KOPT-K1 (cell line): Measurements from ENCODE around the gene SERPINE2.

Experiments
- H3K27ac ChIP-seq: fragments of 200-600 bp; sonication (generic); 2 replicates; pipeline ENCODE4 v1.5.1; 2016; ENCODE audit warnings: antibody characterized with exemption, mild to moderate bottlenecking, low read depth, low read length; ENCODE audit not compliant: poor library complexity, severe bottlenecking
- H3K36me3 ChIP-seq: fragments of 200-600 bp; sonication (generic); 2 replicates; pipeline ENCODE4 v1.5.1; 2017; ENCODE audit warnings: antibody characterized with exemption, mild to moderate bottlenecking, low read length, moderate library complexity; ENCODE audit not compliant: insufficient read depth
- H3K9me3 ChIP-seq: fragments of 200-600 bp; sonication (generic); 2 replicates; pipeline ENCODE4 v1.5.1; 2017; ENCODE audit warnings: antibody characterized with exemption, low read length, mild to moderate bottlenecking; ENCODE audit not compliant: insufficient read depth, poor library complexity, severe bottlenecking

The SERPINE2 gene

GRCh38 chr2:224032283-224032682 is 6.8 kb downstream of the SERPINE2 start:
- Histone ChIP-seq H3K9me3 (no peaks in the 10 kb centered on the region), H3K36me3 (no peaks in the 10 kb centered on the region), H3K27ac (no peak overlapping the region)

DNA sequence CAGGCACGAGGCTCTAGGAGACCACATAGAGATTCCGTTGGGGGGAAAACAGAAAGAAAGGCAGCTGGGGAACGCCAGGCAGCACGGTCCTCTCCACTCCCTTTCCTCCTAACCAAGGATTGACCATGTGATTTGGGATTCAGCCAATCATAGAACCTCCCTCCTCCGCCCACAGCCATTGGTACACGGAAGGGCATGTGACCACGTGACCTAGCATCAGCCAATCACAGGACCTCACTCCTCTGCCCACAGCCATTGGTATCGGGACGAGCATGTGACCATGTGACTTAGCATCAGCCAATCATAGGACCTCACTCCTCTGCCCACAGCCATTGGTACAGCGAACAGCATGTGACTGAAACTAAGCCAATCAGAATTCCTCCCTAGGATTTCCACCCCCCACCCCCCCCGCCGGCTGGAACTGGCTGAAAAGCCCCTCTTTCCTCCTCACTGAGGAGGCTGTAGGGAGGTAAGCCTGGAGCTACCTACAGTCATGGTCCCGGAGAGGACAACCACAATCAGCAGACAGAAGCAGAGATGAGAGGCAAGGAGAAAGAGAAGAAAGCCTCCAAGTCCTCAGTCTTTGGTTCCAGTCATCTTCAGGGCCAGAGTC is 7.6 kb downstream of the SERPINE2 start:
- Histone ChIP-seq H3K9me3 (no peaks in the 10 kb centered on the region), H3K27ac (no peak overlapping the region), H3K36me3 (no peaks in the 10 kb centered on the region)

DNA sequence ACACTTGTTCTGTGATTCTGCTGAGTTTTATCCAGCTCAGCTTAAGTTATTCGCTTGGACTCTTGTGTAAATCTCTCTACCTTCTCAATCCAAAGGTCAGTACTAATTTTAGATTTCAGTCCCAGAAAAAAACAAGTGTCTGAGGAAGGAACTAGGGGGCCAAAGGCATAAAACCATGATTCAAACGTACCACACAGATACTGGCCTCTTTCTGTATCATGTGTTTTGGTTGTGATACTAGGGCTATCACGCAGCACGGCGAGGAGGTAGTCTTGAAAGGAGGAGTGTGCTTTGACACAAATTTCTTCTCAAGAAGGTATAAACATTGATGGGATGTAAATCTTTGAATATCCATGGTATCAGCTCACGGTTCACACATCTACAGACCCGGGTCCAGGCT is 8.3 kb downstream of the SERPINE2 start:
- Histone ChIP-seq H3K27ac (no peak overlapping the region), H3K9me3 (no peaks in the 10 kb centered on the region), H3K36me3 (no peaks in the 10 kb centered on the region)

- Histone ChIP-seq H3K36me3 (no peaks in the 10 kb centered on the region), H3K9me3 (no peaks in the 10 kb centered on the region), H3K27ac (no peak overlapping the region)
Measured at GRCh38 chr2:224029876-224030275, 9.2 kb downstream of the SERPINE2 start.

DNA sequence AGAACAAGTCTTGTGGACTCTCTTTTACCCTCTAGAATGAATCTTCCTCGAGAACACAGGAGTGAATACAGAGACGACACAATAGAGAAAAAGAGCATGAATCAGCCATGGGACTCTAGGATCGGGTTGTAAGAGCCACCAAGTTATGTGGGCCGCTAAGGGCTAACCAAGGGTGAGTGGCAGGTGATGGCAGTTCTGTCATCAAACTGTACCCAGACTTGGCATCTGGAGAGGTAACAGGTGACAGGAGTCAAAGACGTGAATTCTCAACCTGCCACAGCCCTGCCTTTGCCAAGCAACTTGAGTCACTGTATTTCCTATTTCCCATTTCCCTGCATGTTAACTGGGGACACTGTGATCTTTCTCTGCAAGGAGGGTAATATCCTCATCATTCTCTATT is 11.2 kb downstream of the SERPINE2 start:
- Histone ChIP-seq H3K9me3 (no peaks in the 10 kb centered on the region), H3K36me3 (no peaks in the 10 kb centered on the region), H3K27ac (no peak overlapping the region)

DNA sequence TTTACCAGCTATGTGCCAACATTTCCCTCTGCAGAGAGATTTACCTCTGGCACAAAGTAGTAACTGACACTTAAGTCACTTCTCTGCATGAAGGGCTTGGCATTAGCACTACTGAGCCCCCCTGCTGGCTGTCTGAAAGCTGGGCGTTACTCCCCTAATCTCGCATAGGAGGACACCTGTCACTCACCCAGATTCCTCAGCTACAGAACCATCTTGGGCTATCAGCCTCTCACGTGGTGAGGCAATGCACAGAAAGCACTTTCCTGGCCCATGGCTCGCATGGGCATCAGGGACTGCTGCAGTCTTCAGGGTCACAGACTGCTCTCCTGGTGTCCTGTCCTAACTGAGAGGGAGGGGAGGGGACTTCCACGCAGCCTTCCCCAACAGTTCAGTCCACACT is 12.0 kb downstream of the SERPINE2 start:
- Histone ChIP-seq H3K27ac (no peak overlapping the region), H3K36me3 (no peaks in the 10 kb centered on the region), H3K9me3 (no peaks in the 10 kb centered on the region)

DNA sequence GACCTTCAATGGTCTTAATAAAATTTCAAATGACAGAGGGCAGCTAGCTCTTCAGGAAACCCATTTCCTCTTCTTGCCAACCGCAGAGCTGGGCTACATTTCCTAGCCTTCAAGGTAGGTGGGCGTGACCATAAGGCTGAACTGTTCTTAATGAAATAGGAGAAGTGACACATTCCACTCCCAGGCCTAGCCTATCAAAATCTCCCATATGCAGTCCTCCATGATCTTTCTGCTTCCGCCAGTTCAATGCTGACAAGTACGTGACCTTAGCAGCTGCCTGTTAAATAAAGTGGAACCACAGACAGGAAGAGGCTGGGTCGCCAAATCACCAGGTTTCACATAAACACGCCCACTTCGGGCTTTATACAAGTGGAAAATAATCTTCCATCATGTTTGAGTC is 13.2 kb downstream of the SERPINE2 start:
- no peaks in the 10 kb centered on the region for H3K36me3 ChIP-seq
- H3K27ac ChIP-seq = no peak overlapping the region
- no peaks in the 10 kb centered on the region for H3K9me3 ChIP-seq

DNA sequence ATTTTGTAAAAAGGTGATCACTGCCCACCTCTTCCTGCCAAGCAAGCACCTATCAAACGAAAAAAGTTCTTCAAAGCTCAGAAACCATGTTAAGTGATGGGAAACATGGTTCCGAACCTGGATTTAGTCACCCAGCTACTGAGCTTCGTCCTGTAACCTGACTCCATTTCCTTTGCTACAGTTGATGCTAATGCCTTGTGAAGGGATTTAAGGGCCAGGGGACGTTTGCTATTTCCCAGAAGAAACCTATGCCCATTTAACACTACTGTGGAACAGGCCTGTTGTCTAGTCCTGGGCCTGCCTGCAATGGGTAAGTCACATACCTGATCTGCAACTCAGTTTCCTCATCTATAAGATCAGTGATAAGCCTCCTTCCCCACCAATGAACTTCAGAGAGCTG is 14.8 kb downstream of the SERPINE2 start:
- no peak overlapping the region for H3K27ac ChIP-seq
- no peaks in the 10 kb centered on the region for H3K9me3 ChIP-seq
- no peaks in the 10 kb centered on the region for H3K36me3 ChIP-seq

- no peaks in the 10 kb centered on the region for H3K36me3 ChIP-seq
- H3K27ac ChIP-seq = no peak overlapping the region
- no peaks in the 10 kb centered on the region for H3K9me3 ChIP-seq
Measured at GRCh38 chr2:224023188-224023587, 15.9 kb downstream of the SERPINE2 start.

GRCh38 chr2:224022486-224022885 is 16.6 kb downstream of the SERPINE2 start:
- Histone ChIP-seq H3K9me3 (no peaks in the 10 kb centered on the region), H3K36me3 (no peaks in the 10 kb centered on the region), H3K27ac (no peak overlapping the region)

DNA sequence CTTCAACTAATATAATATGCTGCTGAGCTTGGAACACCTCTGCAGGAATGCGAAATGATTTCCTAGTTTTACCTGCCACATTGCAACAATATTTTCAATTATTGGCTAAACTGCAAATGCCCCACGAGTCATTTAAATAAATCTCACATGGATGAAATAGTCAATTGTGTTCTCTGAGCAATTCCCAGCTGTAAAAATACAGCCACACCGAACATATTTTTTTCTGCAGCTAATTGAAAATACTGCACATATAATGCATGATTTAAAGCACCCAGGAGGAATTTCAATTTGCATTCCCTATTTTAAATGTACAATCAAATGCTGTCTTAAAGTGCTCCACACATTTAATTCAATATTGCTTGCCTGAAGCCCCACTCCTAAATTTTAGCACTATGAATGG is 18.6 kb downstream of the SERPINE2 start:
- no peak overlapping the region for H3K27ac ChIP-seq
- no peaks in the 10 kb centered on the region for H3K9me3 ChIP-seq
- H3K36me3 ChIP-seq = no peaks in the 10 kb centered on the region

DNA sequence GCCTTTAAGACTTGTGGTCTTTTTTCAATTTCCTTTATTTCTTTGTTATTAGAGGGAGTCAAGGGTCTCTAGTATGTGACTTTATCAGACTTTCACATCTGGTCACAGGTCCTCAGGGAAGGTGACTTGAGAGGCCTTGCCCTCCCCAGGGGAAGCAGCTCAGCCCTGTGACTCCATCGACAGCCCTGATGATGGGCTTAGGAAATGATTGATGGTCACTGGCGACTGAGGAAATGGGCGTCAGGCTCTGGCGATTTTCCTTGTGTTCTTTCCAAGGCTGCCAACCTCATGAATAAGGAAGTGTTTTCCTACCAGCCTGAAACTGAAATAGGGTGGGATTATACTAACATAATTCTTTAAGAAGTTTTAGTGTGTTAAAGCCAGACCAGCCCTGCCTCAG is 21.1 kb downstream of the SERPINE2 start:
- no peak overlapping the region for H3K27ac ChIP-seq
- H3K36me3 ChIP-seq = no peaks in the 10 kb centered on the region
- no peaks in the 10 kb centered on the region for H3K9me3 ChIP-seq

DNA sequence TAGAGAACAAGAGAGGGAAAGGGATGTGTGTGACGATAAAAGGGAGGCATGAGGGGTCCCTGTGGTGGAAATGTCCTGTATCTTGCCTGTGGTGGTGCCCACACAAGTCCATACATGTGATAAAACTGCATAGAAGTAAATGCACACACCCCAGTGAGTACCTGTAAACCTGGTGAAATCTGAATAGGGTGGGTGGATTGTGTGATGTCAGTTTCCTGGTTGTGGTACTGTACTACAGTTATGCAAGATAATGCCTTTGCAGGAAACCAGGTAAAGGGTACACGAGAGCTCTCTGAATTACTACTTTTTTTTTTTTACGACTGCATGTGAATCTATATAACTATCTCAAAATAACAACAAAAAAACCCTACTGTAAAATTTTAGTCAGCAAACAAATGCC is 22.1 kb downstream of the SERPINE2 start:
- Histone ChIP-seq H3K27ac (no peak overlapping the region), H3K36me3 (no peaks in the 10 kb centered on the region), H3K9me3 (no peaks in the 10 kb centered on the region)

GRCh38 chr2:224014336-224014735 is 24.8 kb downstream of the SERPINE2 start:
- Histone ChIP-seq H3K9me3 (no peaks in the 10 kb centered on the region), H3K36me3 (no peaks in the 10 kb centered on the region), H3K27ac (no peak overlapping the region)

DNA sequence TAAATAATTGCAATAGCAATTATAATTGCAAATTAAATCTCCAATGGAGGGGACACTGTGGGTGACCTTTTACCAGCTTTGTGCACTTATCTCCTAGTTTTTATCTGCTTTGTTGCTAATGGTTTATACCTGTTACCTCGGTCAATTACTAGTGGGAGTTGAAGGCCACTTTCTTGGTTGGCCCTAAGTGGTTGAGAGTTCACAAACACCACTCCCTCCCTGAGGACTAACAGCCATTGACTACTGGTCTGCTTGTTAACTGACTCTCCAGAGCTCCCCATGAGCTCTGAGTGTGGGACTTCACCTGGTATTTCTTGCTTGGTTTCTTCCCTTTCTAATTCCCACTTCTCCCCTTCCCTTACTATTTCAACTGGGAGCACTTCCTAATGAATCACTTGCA is 27.2 kb downstream of the SERPINE2 start:
- no peaks in the 10 kb centered on the region for H3K36me3 ChIP-seq
- H3K27ac ChIP-seq = no peak overlapping the region
- H3K9me3 ChIP-seq = no peaks in the 10 kb centered on the region

DNA sequence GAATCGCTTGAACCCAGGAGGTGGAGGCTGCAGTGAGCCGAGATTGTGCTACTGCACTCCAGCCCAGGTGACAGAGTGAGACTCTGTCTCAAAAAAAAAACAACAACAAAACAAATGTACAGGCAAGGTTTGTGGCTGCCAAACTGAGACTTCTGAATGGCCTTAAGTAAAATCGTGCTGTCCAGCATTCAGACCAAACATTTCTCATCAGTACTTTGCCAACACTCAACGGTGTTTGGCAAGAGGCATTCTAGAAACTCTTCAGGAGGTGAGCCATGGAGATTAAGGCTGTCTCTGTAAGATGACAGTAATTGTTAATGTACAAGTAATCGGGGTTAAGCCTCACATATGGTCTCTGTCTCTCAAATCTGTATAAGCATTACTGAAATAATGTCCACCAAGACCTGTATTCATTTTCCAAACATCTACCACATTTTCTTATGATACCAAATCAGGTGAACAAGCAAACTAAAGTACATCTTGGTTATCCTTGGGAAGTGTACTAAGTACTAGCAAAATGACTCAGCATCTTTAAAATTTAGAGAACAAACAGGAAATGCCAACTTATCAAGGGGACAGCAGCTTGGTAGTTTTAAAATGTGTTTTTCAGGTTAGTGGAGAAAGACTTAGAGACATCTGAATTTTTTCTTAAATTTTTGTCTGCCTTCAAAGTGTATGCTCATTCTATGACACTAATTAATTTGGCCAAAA is 29.3 kb downstream of the SERPINE2 start:
- Histone ChIP-seq H3K36me3 (no peaks in the 10 kb centered on the region), H3K27ac (no peak overlapping the region), H3K9me3 (no peaks in the 10 kb centered on the region)
